Measurements from ENCODE around the gene GSE1. TPM values are rescaled to one million over a fixed set of nuclear protein-coding genes. Genes with fewer than 3 reads are reported as not detected.

The GSE1 gene
- total RNA-seq, 1 experiment from 2014 or later, result 124 TPM

- DNase-seq (ENCODE audit: low spot score), result no peak
- ChIA-PET CTCF (interaction anchor here (1.0 to 1.8 kb wide), 3 partner anchors 9 to 206 kb away, joined by 3 to 4 read pairs (median 3); partner anchors contain the start of gene GSE1), POLR2A (no interaction called here)
- Mint-ChIP-seq H3K36me3 (no peaks in the 10 kb centered on the region; the same call in 1 of the 2 replicates), H3K4me1 (peaks cover 76% of the 10 kb centered on the region), H3K4me3 (no peak overlapping the region), H3K27me3 (ENCODE audit: low read depth) (no peaks in the 10 kb centered on the region), H3K9me3 (no peaks in the 10 kb centered on the region), H3K27ac (no peak overlapping the region)
- ATAC-seq, result no peak
- no peak for TF ChIP-seq ZNF263 (CRISPR knock-in tag; IDR thresholded peaks at IDR 0.05; ENCODE audit: low read depth)
- no peak for TF ChIP-seq TEAD1 (CRISPR knock-in tag; IDR thresholded peaks at IDR 0.05)
- TF ChIP-seq CBFB (CRISPR knock-in tag; IDR thresholded peaks at IDR 0.05; ENCODE audit: low read depth), result no peak
- TF ChIP-seq EMX1 (CRISPR knock-in tag; IDR thresholded peaks at IDR 0.05), result no peak
- TF ChIP-seq JAZF1 (CRISPR knock-in tag; IDR thresholded peaks at IDR 0.05), result no peak
- no peak for TF ChIP-seq ZNF138 (CRISPR knock-in tag; conservative IDR thresholded peaks at IDR 0.05)
- no peak for TF ChIP-seq ZNF423 (CRISPR knock-in tag; IDR thresholded peaks at IDR 0.05)
- no peak for TF ChIP-seq ATF1 (CRISPR knock-in tag; IDR thresholded peaks at IDR 0.05)
- no peak for TF ChIP-seq SMAD3 (CRISPR knock-in tag; IDR thresholded peaks at IDR 0.05; ENCODE audit: borderline replicate concordance)
- TF ChIP-seq ETV6 (CRISPR knock-in tag; IDR thresholded peaks at IDR 0.05), result no peak
- TF ChIP-seq FOXP4 (CRISPR knock-in tag; IDR thresholded peaks at IDR 0.05), result no peak
- no peak for TF ChIP-seq IRF1 (CRISPR knock-in tag; IDR thresholded peaks at IDR 0.05)
- no peak for TF ChIP-seq ZNF317 (CRISPR knock-in tag; IDR thresholded peaks at IDR 0.05; ENCODE audit: borderline replicate concordance, low read depth)
- TF ChIP-seq E2F5 (CRISPR knock-in tag; IDR thresholded peaks at IDR 0.05), result no peak
- no peak for TF ChIP-seq RORB (CRISPR knock-in tag; IDR thresholded peaks at IDR 0.05)
- no peak for TF ChIP-seq NR1H2 (CRISPR knock-in tag; IDR thresholded peaks at IDR 0.05)
- no peak for TF ChIP-seq HMGA2 (CRISPR knock-in tag; IDR thresholded peaks at IDR 0.05)
- no peak for TF ChIP-seq ZSCAN18 (CRISPR knock-in tag; IDR thresholded peaks at IDR 0.05)
Measured at GRCh38 chr16:85621698-85622428, 8.7 kb downstream of the GSE1 start.

GRCh38 chr16:85622683-85623082 is 9.6 kb downstream of the GSE1 start:
- no peaks in the 10 kb centered on the region for H3K27me3 Mint-ChIP-seq (ENCODE audit: low read depth)
- H3K4me3 Mint-ChIP-seq, result no peak overlapping the region
- DNase-seq (ENCODE audit: low spot score), result no peak
- no peaks in the 10 kb centered on the region; the same call in 1 of the 2 replicates for H3K36me3 Mint-ChIP-seq
- H3K27ac Mint-ChIP-seq, result peak overlapping the region; percentile 17
- H3K9me3 Mint-ChIP-seq, result no peaks in the 10 kb centered on the region
- no peak for ATAC-seq
- H3K4me1 Mint-ChIP-seq, result peaks cover 78% of the 10 kb centered on the region
- ChIA-PET CTCF (interaction anchor here (1.0 to 1.8 kb wide), 3 partner anchors 10 to 207 kb away, joined by 3 to 4 read pairs (median 3); partner anchors contain the start of gene GSE1), POLR2A (no interaction called here)
- TF ChIP-seq MYBL2 (CRISPR knock-in tag; IDR thresholded peaks at IDR 0.05) (no peak), ERG (CRISPR knock-in tag; IDR thresholded peaks at IDR 0.05) (no peak), CBFB (CRISPR knock-in tag; IDR thresholded peaks at IDR 0.05; ENCODE audit: low read depth) (no peak), FOXJ3 (CRISPR knock-in tag; IDR thresholded peaks at IDR 0.05; ENCODE audit: borderline replicate concordance) (no peak), ZBTB43 (CRISPR knock-in tag; IDR thresholded peaks at IDR 0.05) (no peak), ZNF396 (CRISPR knock-in tag; IDR thresholded peaks at IDR 0.05; ENCODE audit: borderline replicate concordance) (no peak), CREM (CRISPR knock-in tag; IDR thresholded peaks at IDR 0.05) (no peak), FOXP1 (CRISPR knock-in tag; IDR thresholded peaks at IDR 0.05; ENCODE audit: borderline replicate concordance) (no peak), RELA (CRISPR knock-in tag; IDR thresholded peaks at IDR 0.05; ENCODE audit: borderline replicate concordance) (no peak)
